ENCODE results near the gene CXCR6.

Gene CXCR6

GRCh38 chr3:45948881-45949280, 5.6 kb downstream of the CXCR6 start:
- DNase-seq (ENCODE audit: low read depth), result no peak

- no peak for DNase-seq (ENCODE audit: low read depth)
Observed at GRCh38 chr3:45949432-45949831, 6.2 kb downstream of the CXCR6 start.

- no peak for DNase-seq (ENCODE audit: low read depth)
Observed at GRCh38 chr3:45950131-45950530, 6.9 kb downstream of the CXCR6 start.

- no peak for DNase-seq (ENCODE audit: low read depth)
Observed at GRCh38 chr3:45950686-45951600, 7.7 kb downstream of the CXCR6 start.

GRCh38 chr3:45951946-45952345, 8.7 kb downstream of the CXCR6 start:
- DNase-seq (ENCODE audit: low read depth), result no peak

GRCh38 chr3:45952456-45952855, 9.2 kb downstream of the CXCR6 start:
- DNase-seq (ENCODE audit: low read depth), result no peak

- DNase-seq (ENCODE audit: low read depth), result no peak
Observed at GRCh38 chr3:45953536-45953935, 10.3 kb downstream of the CXCR6 start.

GRCh38 chr3:45954306-45954705, 11.0 kb downstream of the CXCR6 start:
- no peak for DNase-seq (ENCODE audit: low read depth)

GRCh38 chr3:45955017-45955647, 11.9 kb downstream of the CXCR6 start:
- no peak for DNase-seq (ENCODE audit: low read depth)

GRCh38 chr3:45955706-45956105, 12.4 kb downstream of the CXCR6 start:
- DNase-seq (ENCODE audit: low read depth), result no peak

GRCh38 chr3:45957586-45957985, 14.3 kb downstream of the CXCR6 start:
- DNase-seq (ENCODE audit: low read depth), result no peak

GRCh38 chr3:45958321-45958791, 15.1 kb downstream of the CXCR6 start:
- no peak for DNase-seq (ENCODE audit: low read depth)

GRCh38 chr3:45959201-45959600, 15.9 kb downstream of the CXCR6 start:
- DNase-seq (ENCODE audit: low read depth), result no peak

- DNase-seq (ENCODE audit: low read depth), result no peak
Observed at GRCh38 chr3:45960289-45960688, 17.0 kb downstream of the CXCR6 start.

- no peak for DNase-seq (ENCODE audit: low read depth)
Observed at GRCh38 chr3:45962033-45962432, 18.8 kb downstream of the CXCR6 start.

GRCh38 chr3:45964139-45964538, 20.9 kb downstream of the CXCR6 start:
- no peak for DNase-seq (ENCODE audit: low read depth)

- DNase-seq (ENCODE audit: low read depth), result no peak
Observed at GRCh38 chr3:45965253-45965652, 22.0 kb downstream of the CXCR6 start.

GRCh38 chr3:45965653-45966052, 22.4 kb downstream of the CXCR6 start:
- DNase-seq (ENCODE audit: low read depth), result no peak

GRCh38 chr3:45966371-45966791, 23.1 kb downstream of the CXCR6 start:
- no peak for DNase-seq (ENCODE audit: low read depth)

GRCh38 chr3:45966950-45967640, 23.8 kb downstream of the CXCR6 start:
- DNase-seq (ENCODE audit: low read depth), result no peak

GRCh38 chr3:45967724-45968123, 24.5 kb downstream of the CXCR6 start:
- no peak for DNase-seq (ENCODE audit: low read depth)

GRCh38 chr3:45968149-45968548, 24.9 kb downstream of the CXCR6 start:
- DNase-seq (ENCODE audit: low read depth), result no peak

- DNase-seq (ENCODE audit: low read depth), result no peak
Observed at GRCh38 chr3:45968706-45969105, 25.4 kb downstream of the CXCR6 start.

Data from non-pigmented ciliary epithelial cell (primary cell).